Kidney tubule cell (primary cell): ENCODE data around the gene ZBTB42.

Experiments used
- DNase-seq: peaks from one replicate; pipeline ENCODE4 v3.0.0-alpha.2; 2018; ENCODE audit warnings: low spot score

ZBTB42 gene

DNA sequence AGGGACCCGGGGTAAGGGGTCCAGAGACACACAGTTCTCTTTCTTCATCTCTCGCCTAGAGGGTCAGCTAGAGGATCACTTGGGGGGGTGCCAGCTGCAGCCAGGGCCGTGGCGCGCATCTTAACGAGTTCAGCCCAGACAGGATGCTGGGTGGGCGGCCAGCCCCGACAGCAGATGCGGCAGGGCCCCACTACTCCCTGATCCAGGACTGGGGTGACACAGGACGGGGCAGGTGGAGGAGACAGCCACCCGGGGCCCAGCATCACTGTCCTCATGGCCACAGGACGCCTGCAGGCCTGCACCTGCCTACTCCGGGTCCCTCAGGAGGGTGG is 18.1 kb upstream of the ZBTB42 start:
- DNase-seq = no peak

DNA sequence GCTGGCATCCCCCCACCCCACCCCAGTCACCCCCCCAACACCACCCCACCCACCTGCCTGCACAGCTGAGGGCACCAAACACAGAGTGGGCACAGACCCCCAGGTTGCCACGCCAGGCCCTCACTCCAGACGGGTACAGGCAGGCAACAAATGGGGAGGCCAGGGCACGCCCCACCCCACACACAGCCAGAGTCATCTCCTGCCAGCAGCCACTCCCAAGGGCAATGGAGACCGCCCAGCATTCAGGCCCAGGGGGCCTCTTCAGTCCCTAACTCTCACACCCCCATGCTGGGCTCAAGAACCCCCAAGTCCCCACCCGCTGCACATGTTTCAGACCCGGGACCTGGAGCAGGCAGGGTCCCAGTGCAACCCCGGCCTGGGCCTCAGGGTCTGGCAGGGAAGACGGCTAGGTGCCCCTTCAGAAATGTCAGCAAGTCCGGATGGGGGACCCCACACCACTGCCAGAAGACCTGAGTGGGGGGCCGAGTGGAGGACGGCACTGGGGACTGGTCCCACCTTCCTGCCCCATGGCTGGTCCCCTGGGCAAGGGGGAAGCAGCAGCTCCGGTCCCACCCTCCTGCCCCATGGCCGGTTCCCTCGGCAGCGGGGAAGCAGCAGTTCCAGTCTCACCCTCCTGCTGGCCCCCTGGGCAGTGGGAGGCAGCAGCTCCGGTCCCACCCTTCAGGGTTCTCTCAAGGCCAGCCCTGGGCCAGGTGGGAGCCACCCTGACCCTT is 17.2 kb upstream of the ZBTB42 start:
- no peak for DNase-seq

DNA sequence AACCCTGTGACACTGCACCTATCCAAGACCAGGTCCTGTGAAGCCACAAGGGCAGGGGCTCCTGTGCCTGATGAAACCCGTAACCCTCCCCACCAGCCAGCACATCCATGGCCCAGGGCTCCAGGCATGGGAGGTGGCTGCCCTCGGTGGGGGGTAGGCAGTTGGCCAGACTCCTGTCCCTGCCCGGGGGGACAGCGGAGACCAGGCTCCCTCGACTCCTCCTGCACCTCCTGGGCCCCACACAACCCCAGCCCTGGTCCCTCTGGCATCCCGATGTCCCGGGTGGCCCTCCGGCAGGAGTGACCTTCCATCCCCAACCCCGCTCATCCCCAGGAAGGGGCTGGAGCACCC is 16.7 kb upstream of the ZBTB42 start:
- no peak for DNase-seq

DNA sequence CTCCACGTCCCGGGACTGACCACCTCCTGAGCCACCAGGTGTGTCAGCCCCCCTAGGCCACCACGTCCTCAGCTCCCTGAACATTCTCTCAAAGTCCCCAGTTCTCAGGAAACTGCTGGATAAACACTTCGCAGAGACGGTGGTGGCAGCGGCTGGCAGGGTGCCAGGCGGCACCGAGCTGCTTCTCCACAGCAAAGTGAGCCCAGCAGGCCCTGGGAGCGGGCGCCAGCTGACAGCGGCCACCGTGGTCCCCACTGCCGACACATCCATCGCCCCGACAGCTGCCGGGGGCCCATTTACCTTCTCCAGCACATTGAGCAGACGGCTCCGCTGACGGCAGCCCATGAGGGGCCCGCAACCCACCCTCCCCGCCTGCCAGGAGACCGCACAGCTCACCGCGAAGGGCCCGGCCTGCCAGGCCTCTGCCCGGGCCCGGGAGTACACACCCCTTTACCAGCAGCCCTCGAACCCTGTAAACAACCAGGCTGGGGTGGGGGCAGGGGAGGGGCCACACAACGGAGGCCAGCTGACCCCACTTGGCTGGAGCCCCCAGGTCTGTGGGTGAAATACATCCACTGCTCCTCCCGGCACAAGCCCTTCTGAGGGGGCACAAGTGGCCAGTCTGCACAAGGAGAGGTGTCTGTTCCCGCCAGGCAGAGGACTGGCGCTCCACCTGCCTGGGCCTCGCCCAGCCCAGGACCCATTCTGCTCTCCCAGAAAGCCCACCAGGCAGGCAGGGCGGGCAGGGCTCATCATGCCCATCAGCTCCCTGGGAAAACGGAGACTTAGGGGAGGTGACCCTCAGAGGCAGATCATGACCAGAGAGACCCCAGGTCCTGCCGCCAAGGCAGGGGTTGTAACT is 15.8 kb upstream of the ZBTB42 start:
- DNase-seq = no peak

DNA sequence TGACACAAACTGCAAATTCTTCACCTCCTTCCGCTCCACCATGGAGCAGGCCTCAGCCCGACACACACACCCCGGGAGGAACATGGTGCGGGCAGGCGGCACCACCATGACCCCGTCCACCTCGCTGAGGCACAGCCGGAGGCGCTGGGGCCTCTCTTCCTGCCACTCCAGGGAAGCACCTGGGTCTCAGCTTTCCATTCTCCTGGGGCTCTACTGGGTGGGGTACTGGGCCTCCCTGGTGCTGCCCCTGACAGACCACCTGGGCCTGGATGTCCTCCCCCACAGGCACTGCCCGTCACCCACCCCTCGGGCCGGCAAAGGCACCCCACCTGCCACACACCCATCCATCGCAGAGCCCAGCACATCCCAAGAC is 15.2 kb upstream of the ZBTB42 start:
- no peak for DNase-seq

DNA sequence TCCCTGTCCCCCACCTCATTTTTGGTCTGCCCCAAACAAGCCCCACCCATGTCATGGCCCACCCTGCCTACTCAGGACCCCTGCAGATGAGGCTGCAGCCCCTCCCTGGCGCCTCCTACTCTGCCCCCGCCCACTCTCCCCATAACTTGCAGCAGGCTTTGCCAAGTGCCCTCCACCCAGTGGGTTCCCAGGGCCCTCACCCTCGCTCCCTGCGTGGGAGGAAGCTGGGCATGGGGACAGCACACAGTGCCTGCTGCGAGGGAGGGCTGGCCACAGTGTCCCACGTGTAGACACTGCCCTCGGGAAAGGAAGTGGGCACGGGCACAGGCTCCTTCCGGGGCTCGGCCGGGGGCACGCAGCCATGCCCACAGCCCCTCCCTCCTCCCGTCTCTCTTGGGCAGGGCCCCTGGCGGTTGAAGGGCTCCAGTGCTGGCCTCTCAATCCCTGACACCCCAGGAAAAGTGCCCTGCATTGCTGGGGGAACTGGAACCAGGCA is 14.8 kb upstream of the ZBTB42 start:
- DNase-seq = no peak

DNA sequence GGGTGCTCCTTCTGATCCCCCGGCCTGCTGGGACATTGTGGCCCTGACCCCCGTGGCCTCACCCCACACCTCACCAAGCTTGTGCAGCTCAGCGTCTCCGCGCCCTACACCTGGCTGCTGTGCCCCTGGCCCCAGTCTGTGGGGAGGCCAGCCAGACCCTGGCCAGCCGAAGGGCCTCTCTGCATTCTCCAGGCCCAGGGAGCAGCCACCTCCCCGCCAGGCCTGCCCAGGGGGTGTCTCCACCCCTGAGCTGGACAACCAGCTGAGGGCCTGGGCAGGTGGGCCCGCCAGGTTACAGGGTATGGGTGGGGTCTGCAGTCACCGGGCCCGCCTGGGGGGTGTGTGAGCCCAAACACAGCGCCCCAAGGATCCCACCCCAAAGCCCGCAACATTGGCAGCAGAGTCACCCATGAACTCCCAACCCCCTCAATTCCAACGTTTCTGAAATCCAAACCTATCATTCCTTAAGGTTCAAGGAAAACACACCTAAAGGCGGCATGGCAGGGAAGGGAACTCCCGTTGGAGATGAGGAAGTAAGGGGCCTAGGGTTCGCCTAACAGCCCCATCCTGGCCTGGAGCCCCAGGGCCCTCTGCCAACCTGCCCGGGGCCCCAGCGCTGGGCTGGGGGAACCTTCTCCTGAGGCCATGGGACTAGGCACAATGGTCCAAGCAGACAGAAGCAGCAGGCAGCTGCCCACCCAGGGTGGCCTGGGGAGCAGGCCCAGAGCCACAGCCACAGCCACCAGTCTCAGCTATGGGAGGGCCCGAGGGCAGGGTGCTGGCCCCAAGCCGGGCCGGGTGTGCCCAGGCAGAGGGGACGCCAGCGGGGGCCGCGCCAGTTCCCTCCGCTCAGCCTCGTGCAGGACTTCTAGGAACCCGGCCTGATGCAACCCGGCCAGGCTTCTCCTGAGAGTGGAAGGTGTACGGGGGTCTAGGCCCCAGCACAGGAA is 13.9 kb upstream of the ZBTB42 start:
- DNase-seq = no peak

DNA sequence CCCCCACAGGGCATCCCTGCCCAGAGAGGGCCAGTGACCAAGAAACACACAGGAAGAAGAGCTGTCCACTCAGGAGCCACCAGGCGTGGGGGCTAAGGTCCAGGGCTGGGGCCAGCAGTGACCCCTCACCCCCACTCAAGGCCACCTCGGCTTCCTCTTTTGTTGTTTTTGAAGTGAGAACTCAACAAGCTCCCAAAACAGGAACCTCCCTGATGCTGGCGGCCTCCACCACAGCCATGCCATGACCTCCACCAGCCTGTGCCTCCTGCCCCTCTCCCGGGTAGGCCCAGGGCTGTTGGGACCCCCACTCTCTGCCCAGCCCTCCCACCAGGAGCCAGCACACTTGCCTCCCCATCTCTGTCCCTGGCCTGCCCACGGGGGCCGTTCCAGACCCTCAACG is 13.2 kb upstream of the ZBTB42 start:
- no peak for DNase-seq

DNA sequence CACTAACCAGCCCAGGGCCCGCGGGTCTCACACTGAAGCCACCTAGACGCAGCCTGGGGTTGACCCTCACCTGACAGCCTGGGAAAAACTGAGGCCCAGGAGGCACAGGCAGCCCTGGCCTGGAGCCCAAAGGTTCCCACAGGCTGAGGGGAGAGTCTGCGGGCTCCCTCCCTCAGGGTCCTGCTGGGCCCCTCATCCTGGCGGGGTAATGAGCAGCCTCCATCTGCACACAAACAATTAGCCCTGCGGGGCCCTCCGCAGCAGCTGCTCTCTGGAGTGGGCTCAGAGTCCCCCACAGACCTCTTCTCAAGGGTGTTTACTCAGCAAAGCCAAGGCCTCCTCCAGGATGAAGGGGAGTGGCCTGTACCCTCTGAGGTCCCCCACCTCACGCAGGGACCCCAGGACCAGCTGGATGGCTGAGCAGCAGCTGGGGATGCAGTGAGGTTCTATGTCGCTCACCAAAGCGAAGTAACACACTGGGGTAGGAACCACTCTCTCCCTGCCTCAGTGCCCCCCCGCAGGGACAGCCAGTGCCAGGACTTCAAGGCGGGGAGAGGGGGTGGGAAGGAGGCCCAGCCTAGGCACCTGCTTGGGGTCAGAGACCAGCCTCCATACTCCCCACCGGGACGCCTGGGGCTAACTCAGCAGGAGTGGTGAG is 12.6 kb upstream of the ZBTB42 start:
- DNase-seq = no peak

DNA sequence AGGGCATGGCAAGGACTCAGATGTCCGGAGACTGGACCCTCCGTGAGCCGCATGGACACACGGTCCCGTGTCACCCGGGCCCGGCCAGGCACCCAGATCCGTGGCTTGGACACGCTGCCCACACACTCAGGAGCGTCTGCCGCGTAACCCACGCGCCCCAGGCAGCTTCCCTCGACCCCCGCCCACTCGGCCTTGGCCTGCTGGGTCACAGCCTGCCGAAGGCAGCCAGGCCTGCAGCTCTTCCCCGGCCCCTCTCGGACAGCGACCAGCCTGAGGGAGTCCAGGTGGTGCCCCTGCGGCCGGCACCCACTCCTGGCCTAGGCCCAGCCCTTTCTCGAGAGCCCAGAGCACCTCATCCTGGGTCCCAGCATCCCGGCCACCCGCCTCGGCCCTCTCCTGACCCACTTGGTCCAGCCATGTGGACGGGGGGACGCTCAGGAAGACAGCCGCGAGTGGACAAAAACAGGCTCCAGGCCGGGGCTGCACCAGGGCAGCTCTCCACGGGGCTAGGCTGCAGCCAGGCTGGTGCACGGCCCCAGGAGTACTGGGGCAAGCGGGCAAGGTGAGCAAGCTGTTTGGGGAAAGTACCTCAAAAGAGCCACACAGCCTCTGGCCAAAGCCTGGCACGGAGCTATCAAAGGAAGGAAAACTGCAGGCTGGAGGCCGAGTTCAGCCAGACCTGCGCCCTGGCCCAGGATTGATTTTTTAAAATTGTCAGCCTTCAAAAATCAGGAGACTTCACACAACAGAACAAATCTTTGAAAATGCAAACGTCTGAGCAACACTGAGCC is 11.8 kb upstream of the ZBTB42 start:
- DNase-seq = no peak

DNA sequence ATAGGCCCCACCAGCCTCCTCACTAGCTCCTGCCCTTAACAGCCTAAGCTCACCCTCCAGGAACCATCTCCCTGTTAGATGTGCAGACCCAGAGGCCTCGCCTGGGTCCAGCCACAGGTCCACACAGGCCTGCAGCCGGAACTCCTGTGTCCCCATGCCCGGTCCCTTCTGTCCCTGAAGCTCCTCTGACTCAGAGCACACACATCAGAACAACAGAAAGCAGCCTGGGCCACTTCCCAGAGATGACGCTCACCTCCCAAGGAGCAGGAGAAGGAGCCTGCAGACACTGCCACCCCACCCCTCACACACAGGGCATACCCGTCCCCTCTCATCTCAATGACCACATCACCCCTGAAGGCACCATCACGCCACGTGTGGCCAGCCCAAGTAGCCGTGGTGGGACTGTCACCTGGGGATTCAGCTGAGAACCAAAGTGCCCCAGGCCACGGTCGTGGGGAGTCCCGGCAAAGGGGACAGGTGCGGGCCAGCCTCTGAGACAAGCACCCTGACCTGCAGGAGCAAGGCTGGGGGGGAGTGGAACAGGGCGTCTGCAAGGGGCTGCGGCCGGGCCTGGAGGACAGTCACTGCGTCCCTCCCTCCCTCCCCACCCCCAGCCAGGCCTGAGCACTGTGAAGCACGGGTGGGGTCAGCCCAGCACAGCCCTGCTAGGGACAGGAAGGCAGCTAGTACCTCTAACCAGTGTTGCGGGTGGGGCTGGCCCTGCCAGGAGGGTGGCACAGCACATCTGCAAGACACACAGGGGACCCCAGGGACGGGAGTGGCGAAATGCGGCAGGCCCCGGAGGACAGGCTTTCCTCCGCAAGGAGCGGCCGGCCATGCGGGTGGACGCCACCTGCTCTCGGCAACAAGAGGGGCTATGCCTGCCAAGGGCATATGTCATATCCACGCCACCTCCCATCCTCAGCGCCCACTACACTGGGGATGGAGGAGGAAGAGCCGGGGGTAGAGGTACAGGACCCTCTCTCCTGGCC is 10.9 kb upstream of the ZBTB42 start:
- no peak for DNase-seq

DNA sequence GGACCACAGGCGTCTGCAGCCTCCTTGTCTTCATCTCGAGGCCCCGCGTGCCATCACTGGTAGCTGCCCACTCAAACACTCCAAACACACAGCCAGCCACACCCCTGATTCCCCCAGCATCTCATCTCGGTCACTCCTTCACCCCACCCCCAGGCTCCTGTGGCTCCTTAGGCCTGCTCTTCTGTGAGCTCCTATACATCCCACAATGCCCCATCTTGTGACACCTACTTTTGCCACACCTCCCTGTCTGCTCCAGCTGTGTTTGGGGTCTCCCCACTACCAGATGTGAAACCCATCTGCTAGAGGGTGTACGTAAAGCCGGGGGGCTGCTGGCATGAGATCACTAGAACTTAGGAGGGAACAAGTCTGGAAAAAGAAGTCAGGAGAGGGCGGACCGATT is 9.5 kb upstream of the ZBTB42 start:
- DNase-seq = no peak

DNA sequence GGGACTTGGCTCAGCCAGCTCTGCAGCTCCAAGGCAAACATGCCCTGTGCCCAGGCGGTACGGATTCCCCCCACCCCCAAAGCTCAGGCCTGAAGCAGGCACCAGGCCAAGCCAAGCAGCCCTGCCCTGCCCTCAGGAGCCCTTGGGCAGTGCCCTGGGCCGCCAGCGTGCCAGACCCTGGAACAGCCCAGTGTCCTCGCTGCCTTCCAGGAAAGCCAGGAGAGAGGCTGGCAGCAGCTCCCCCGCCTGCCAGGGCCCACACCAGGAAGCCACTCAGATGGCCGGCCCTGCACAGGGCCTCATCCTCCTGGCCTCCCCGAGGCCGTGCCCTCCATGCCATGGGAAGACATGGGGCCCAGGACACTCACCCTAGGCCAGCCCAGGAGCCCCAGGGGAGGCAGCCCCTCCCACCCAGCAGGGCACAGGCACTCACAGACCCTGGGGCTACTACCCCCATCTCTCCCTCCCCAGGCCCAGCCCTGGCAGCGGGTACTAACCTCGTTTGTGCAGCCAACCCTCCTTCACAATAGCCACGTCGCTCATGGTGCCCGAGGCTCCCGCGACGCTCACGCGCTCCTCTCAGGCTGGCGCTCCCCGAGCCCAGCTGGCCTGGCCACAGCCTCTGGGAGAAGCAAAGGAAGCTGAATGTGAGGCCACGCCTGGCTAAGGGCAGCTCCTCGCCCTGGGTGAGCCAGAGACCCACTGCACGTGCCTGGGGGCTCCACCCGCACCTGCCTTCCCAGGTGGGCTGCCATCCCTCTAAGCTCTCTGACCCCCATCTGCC is 8.6 kb upstream of the ZBTB42 start:
- no peak for DNase-seq

DNA sequence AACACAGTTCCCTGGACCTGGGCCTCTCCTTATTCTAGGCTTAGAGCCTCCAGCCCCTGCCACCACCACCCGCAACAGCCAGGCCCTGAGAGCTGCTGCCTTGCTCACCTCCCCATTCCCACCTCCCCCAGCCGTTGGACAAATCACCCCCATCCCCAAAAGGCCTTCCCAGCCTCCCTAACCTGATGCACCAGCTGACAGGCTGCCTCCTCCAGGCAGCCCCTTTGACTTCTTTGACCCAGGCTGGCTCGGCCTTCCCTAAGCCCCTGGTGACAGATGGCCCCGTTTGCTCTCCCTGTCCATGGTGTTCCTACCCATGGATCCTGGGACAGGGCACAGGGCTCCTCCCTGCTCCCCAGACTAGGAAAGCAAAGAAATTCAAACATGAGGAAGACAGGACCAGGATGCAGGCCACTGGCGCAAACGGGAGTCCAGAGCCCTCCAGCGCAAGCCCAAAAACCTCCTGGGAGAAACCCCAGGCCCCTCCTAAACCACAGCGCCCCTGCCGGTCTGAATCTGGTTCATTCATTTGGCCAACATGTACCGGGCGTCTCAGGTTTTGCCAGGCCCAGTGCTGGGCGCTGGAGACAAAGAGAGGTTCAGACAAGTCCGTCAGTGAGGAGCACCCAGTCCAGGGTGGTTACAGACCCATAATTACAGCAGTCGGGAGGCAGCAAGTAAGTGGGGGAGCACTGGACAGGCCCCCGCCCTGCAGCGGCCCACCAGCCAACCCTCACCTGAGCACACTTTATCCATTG is 7.8 kb upstream of the ZBTB42 start:
- no peak for DNase-seq

DNA sequence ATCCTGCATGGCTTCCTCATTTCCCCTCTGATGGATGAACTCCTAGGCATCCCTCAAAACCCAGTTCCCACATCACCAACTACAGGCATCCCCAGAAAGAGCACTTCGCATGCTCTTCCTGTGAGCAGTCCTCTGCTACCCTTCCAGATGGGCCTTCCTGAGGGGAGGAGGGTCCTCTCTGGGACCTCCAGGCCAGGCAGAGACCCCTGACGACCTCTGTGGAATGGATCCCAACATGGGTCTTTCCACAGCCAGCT is 7.3 kb upstream of the ZBTB42 start:
- DNase-seq = no peak

DNA sequence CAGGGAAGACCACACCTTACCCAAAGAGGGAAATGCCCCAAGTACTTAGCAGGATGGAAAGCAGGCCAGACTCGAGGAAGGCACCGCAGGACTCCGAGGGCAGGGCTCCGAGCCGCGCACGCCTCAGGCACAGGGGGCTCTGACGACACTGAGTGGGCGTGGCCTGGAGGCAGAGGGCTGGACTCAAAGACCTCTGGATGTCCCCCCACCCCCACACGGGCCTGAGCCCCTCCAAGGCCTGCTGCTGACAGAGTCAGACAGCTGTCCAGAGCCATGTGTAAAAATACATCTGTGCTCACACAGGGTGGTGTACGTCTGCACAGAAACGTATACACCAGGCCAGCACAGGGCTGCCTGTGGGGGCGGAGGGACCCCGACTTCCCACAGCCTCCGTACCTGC is 6.8 kb upstream of the ZBTB42 start:
- peak; percentile 74 for DNase-seq

DNA sequence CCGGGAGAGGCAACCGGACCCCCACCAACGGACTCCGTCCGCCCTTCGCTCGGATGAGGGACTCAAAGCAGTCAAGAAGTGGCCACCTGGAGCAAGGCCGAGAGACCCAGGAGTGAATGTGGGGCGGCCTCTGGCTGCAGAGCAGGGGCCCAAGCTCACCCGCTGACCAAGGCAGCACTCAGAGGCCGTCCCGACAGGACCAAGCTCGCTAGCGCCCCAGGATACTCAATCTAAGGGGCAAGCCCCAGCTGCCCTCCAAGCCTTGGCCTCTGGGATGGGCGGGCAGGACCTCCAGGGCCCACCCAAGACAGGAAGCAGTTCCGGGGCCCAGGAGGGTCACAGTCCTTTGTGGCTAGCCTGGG is 6.3 kb upstream of the ZBTB42 start:
- DNase-seq = peak; percentile 41

DNA sequence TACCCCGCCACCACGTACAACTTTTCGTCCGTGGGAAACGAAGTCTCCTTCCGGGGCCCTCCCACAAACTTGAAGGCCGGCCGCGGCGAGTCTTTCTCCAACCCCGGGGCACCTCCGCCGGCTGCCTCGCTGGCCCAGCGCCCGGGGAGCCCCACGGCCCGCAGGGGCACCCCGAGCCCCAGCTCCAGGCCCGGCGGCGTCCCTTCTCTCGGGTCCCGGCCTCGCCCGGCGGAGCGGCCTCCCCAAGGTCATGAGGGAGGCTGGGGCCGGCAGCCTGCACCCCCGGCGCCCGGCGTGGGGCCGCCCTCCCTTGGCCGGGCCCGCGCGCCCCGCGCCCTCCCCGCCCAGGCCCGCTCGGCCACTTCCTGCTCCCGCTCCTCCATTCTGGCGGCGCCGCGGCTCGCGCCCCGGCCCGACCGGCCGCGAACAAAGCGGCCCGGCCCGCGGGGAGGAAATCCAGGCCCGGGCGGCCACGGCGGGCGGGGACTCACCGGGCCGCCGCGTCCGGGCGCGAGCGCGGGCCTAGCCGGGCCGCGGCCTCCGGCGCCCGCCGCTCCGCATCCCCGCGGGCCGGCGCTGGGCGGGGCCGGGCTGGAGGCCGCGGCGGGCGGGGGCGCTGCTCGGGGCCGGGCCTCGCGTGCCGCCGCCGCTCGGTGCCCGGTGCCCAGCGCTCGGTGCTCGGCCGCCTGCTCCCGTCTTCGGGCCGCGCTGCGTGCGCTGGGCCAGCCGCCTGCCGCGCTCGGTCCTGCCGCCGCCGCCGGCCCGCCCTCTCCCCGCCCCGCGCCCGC is 5.7 kb upstream of the ZBTB42 start, which contains the start of gene AKT1:
Gene AKT1, minus strand, starts transcription at position 756 of the 788 bp plus-strand sequence. CDS start 3,105 bp downstream, outside the sequence.
- DNase-seq = peak; percentile 22
